K562 treated with DMSO at 1 percent for 48 hours (cell line): ENCODE data around the gene P2RY4. TPM values are rescaled to one million over a fixed set of nuclear protein-coding genes. Genes with fewer than 3 reads are reported as not detected.

Experiments
- total RNA-seq: library from RNA; unstranded; fragments of 300-600 nt; gene quantifications from 2 replicates; pipeline ENCODE4 v1.2.3, GENCODE V29; 2022; ENCODE audit warnings: low replicate concordance; ENCODE audit errors: extremely low read depth

P2RY4 gene
- total RNA-seq = not detected in 2 replicates

GRCh38 chrX:70260104-70260503, at the start of gene P2RY4:
Gene P2RY4, minus strand, starts transcription at chrX:70260204. Its CDS starts 580 bp downstream, at chrX:70259624.

DNA sequence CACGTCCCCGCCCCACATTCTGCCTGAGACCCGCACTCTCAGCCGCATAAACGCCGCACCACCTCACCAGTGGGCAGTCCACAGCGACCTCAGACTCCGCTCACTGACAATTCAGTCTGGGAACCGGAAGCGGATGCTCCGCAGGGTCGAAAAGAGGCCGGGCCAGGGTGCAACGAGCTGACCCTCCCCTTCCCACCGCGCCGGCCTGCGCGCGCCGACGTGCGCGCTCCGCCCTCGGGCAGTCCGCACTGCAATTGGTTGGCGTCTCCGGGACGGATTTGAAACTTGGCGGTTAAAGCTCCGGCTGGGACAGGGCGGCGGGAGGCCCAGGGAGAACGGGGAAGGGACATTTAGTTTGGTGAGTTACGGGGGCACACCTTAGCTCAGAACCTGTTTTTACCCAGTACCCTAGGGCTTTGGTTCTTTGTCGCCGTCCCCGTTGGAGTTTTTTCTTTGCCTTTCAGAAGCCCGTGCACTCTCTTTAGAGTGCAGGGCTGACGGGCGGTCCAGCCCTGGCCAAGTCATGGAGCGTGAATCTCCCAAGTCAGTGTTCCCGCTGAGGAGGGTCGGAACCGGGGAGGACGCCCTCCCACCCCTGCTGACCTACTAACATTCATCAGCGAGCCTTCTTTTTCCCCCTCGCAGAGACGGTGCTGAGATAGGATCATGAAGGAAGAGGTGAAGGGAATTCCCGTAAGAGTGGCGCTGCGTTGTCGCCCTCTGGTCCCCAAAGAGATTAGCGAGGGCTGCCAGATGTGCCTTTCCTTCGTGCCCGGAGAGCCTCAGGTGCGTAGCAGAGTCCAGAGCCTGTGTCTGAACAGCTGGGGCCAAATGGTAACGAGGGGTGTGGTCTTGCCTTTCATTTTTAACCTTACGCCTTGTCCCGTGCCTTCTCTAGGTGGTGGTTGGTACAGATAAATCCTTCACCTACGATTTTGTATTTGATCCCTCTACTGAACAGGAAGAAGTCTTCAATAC, 30.1 kb upstream of the P2RY4 start, which contains the start of the genes KIF4A and PDZD11:
Gene KIF4A, plus strand, starts transcription at position 312 of the 978 bp plus-strand sequence. Its CDS starts 355 bp downstream, at position 667.
Gene PDZD11, minus strand, starts transcription at position 135 of the 978 bp plus-strand sequence. CDS start 586 bp downstream, outside the sequence.

GRCh38 chrX:70281951-70282350, 21.9 kb upstream of the P2RY4 start, which contains the start of gene RAB41:
Gene RAB41, plus strand, starts transcription at chrX:70282172. Its CDS starts 46 bp downstream, at chrX:70282218.

DNA sequence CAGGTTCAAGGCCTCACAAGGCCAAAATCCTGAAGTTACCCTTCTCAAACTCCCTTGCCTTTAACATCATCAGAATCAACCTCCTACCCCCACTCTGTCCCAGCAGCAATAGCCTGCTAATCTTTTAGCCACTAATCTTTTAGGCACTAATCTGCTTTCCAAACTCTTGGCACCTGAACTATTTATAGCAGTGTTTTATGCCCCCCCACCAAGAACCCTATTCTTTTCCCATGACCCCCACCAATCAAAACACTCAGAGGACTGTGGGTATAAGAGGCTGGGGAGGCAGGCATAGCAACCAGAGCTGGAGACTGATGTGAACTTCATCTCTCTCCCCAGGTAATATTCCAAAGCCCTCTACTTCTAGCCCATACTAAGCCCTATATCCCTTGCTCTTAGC, 8.0 kb upstream of the P2RY4 start, which contains the start of gene ARR3:
Gene ARR3, plus strand, starts transcription at position 301 of the 400 bp plus-strand sequence. CDS start 1,052 bp downstream, outside the sequence.

DNA sequence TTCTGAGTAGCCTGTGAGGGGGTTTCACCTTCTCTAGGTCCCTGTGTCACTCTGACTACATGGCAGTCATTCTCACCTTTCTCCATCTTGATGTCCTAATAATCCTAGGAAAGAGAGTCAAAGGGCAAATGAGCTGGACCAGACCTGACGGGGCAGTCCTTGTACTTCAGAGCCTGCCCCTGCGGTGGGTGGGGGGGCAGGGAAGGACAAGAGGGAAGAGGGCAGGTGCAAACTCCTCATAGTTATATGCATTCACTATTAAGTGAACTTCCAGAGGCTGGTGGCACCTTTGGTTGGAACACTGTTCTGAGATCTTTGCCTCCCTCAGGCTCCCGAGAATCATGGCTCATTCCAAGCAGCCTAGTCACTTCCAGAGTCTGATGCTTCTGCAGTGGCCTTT, 25.6 kb downstream of the P2RY4 start, which contains the start of gene AWAT1:
Gene AWAT1, plus strand, starts transcription at position 301 of the 400 bp plus-strand sequence. Its CDS starts 41 bp downstream, at position 342.

Other genes starting within 250 kb of the P2RY4 start
- not detected in 2 replicates for gene AWAT2, start 210.3 kb downstream of the P2RY4 start, total RNA-seq
- not detected in 2 replicates for gene OTUD6A, start 197.7 kb downstream of the P2RY4 start, total RNA-seq
- not detected in 2 replicates for gene IGBP1, start 126.8 kb downstream of the P2RY4 start, total RNA-seq
- gene DGAT2L6, start 82.7 kb downstream of the P2RY4 start, total RNA-seq = not detected in 2 replicates
- not detected in 2 replicates for gene AWAT1, start 25.5 kb downstream of the P2RY4 start, total RNA-seq
- gene ARR3, start 8.1 kb upstream of the P2RY4 start, total RNA-seq = not detected in 2 replicates
- gene RAB41, start 22.0 kb upstream of the P2RY4 start, total RNA-seq = not detected in 2 replicates
- gene PDZD11, start 29.7 kb upstream of the P2RY4 start, total RNA-seq = not detected in 2 replicates
- not detected in 2 replicates for gene KIF4A, start 29.9 kb upstream of the P2RY4 start, total RNA-seq
- not detected in 2 replicates for gene GDPD2, start 163.1 kb upstream of the P2RY4 start, total RNA-seq
- gene DLG3, start 184.6 kb upstream of the P2RY4 start, total RNA-seq = not detected in 2 replicates